HG02840 (cell line): ENCODE measurements around the gene TOX3.
A peak's percentile ranks its signal among the peaks of the same experiment; 100 is the strongest.

Experiments used
- ATAC-seq: cut with Tn5 transposase; IDR thresholded peaks from one replicate; pipeline ENCODE4 v1.9.1; 2021; ENCODE audit warnings: mild to moderate bottlenecking, moderate library complexity, moderate number of reproducible peaks; ENCODE audit not compliant: unreplicated experiment, low FRiP score

The TOX3 gene

GRCh38 chr16:52547004-52547833, at the start of gene TOX3:
Gene TOX3, minus strand, starts transcription at chr16:52547143. Its CDS starts 420 bp downstream, at chr16:52546723.
- no peak for ATAC-seq

GRCh38 chr16:52592778-52593177, 45.8 kb upstream of the TOX3 start:
- ATAC-seq: no peak

GRCh38 chr16:52591934-52592592, 45.1 kb upstream of the TOX3 start:
- ATAC-seq: no peak

GRCh38 chr16:52591471-52591870, 44.5 kb upstream of the TOX3 start:
- ATAC-seq: no peak

- ATAC-seq: no peak
Measured at GRCh38 chr16:52586159-52586558, 39.2 kb upstream of the TOX3 start.

DNA sequence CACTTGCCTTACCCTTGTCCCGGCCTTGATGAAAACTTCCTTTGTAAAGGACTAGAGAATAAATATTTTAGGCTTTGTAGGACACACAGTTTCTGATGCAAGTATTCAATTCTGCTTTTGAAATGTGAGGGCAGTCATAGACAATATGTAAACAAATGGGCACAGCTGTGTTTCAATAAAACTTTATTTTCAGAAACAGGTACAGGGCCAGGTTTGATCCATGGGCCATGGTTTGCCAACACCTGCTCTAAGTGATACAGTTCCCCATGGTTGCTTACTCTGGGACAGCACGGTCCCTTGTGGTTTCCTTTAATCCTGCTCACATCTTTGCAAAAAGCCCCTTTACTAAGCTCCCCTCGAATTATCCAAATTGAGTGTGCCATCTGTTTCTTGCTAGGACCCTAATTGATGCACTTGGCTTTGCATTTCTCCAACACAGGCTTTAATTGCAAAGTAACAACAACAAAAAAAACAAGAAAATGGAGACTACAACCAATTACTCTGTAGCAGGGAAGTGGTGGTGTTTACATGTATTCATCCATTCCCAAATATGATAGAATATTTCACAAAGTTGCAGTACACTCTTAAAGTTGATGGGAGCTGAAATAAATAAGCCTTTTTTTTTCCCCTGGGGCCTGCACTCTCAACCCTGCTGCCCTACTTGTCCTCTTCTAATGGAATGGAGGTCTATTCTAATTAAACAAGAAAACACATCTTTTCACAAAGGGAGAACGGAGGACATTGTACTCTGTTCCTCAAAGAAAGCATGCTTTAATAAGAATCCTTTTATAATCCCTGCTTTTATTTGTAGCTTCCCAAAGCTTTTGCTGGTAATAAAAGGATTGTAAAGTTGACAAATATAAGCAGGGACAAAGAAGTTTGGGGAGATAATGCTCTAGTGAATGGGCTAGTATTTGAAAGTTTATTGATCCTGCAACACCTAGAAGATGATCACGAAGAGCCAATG, 37.7 kb upstream of the TOX3 start:
- ATAC-seq: no peak

GRCh38 chr16:52581530-52581929, 34.6 kb upstream of the TOX3 start:
- no peak for ATAC-seq

GRCh38 chr16:52580488-52580887, 33.5 kb upstream of the TOX3 start:
- ATAC-seq: no peak

GRCh38 chr16:52578829-52579498, 32.0 kb upstream of the TOX3 start:
- ATAC-seq: no peak

DNA sequence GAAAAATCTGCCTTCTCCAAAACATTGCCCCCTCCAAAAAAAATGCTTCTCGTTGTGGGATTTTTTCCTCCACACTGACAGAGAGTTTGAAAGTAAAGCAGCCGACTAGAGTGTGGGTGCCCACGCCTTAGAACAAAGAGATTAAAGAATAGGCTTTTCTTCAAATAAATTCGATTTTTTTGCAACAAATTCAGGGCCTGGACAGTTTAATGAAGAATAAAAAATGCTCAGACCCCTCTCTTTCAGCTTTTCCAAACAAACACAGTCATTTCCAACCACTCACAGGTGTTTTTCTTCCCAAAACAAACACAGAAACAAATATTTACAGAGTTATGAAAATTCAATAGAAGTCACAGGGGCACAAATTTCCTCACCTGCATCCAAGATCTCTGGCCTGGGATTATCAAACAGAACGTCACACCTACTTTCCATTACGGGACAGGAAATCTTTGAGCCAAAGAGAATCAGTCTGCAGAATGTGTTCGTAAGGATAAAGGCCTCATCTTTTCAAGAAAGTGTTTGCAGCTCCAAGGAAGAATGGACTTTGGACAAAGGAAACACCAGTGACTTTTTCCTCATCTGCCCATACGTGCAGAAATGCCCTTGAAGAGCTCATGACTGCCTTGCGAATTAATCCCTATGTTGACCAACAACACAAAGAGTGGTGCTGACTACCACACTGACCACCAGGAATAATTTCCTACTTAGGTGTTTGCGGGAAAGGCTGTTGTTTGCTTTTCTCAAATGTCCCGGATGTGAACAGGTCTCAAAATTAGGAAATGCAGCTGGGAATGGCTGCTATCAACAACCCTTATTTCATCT, 31.3 kb upstream of the TOX3 start:
- ATAC-seq: no peak

- ATAC-seq: no peak
Measured at GRCh38 chr16:52577130-52577706, 30.3 kb upstream of the TOX3 start.

GRCh38 chr16:52573365-52574299, 26.7 kb upstream of the TOX3 start:
- peak; percentile 86 for ATAC-seq

GRCh38 chr16:52572656-52573055, 25.7 kb upstream of the TOX3 start:
- ATAC-seq: no peak

DNA sequence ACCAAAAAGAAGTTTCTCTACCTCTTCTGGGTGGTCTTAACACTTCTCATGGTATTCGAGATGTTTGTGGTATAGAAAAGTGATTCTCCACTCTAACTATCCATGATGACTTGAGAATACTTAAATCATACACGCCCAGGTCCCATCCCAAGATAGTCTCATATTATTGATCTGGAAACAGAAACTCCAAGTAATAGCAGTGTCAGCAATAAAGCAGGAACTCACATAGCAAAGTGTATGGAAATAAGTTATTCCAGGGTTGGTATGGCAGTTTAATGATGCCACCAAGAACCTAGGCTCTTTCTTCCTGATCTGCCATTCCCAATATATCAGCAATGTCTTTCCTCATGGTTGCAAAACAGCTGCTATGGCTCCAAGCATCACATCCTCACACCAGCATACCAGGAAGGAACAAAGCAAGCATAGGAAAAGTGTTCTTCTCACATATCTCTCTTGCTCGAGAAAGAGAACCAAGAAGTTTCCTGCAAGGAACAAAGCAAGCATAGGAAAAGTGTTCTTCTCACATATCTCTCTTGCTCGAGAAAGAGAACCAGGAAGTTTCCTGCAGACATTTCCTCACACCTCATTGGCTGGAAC, 23.6 kb upstream of the TOX3 start:
- no peak for ATAC-seq

DNA sequence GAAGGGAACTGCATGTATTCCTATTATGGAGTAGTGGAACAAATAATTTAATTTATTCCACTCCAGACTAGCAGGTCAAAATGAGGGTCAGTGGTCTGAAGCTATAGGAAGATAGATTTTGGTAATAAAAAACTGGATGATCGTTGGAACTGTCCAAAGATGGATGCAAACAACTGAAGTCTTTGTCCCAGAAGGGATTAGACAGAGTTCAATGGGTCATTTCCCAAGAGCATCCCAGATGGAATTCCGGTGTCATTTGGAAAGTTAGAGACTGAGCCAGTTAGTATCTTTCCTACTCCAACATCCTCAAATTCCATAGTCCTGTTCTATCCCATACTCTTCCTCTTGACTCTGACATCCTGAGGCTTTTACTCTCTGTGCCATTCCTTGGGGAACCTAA, 22.8 kb upstream of the TOX3 start:
- ATAC-seq: no peak

DNA sequence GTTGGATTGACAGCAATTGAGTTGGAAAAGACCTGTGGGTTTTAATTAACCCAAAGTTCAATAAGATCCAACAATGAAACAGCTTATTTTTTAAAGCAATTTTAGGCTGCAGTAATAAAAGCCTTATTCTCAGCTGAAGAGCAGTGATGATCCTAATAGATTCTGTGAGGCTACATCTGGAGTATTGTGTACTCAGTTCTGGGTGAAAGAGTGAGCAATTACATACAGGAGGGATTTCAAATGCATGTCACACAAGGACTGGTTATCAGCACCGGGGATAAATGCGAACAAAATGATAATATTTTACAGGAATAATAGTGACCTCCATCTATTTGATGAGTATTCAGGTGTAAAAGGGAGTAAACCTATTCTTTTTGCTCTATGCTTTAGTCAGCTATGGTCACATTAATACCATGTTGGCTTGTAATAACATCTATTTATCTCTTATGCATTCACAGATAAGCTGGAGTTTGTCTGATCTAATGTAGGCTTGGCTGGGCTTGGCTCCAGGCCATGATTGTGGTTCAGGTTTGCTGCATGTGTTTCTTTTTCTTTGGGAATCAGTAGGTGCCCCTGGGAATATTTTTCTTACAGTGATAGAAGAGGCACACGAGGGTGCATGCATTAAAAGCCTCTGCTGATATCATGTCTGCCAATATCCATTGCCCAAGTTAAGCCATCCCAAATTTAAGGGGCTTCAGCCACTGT, 22.2 kb upstream of the TOX3 start:
- no peak for ATAC-seq

DNA sequence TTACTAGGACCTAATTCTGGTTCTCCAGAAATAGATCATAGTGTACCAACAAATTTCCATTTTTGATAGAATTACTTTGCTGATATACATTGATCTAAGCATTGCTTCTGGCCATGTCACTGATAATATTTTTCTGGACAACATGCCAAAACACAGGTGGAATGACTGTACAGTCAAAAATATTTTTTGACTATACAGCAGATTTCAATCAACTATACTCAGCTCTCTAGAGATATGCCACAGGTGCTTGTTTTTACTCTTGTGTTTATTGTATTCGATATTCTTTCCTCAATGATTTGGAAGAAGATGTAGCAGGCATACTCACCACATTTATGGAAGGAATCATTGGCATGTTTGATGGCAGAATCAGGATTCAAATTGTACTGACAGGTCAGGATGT, 21.6 kb upstream of the TOX3 start:
- ATAC-seq: no peak
